Measurements from ENCODE around the gene SEPTIN2. TPM values are rescaled to one million over a fixed set of nuclear protein-coding genes. Genes with fewer than 3 reads are reported as not detected.

Gene SEPTIN2
- total RNA-seq = 100 to 1,000 TPM; 311 to 585 (median 373) TPM

DNA sequence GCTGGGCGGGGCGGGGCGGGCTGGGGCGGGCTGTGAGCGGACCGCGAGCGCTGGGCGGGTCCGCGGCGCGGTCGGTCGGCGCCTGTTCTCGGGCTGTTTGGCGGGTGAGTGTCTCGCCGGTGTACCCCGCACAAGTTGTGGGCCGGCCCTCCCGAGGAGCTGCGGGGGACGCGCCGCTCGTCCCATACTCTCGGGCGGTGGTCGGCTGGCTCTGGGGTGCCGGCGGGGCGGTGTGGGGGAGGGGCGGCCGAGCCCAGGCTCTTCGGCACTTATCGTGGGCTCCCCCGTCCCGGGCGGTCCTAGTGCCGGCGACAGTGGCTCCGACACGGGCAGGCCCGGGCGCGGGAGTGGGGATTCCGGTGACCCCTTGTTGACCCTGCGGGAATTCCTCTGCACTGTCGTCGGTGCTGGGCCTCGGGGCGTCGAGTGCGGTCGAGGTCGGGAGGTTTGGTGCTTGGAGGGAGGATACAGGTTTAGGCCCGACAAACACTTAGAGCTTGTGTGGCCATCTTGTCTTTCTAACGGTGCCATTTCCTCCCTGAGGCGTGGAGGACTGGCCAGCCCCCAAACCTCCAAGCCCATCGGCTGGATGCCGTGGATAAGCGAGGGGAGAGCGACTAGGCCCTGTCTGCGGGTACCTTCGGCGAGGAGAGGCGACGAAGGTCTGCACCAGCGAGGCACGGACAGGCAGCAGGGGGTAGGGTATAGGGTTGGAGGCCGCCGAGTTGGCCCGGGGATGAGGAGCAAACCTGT is at the start of gene SEPTIN2:
SEPTIN2 (plus strand) TSS at position 47 of the 753 bp plus-strand sequence. CDS start 8,308 bp downstream, outside the sequence.
- TF ChIP-seq EP300 (IDR thresholded peaks at IDR 0.05) (peak in 1 of 2 donors; percentile 72), POLR2A (IDR thresholded peaks at IDR 0.05) (peak; percentile 35 to 92)
- TF ChIP-seq, protein P1, sequence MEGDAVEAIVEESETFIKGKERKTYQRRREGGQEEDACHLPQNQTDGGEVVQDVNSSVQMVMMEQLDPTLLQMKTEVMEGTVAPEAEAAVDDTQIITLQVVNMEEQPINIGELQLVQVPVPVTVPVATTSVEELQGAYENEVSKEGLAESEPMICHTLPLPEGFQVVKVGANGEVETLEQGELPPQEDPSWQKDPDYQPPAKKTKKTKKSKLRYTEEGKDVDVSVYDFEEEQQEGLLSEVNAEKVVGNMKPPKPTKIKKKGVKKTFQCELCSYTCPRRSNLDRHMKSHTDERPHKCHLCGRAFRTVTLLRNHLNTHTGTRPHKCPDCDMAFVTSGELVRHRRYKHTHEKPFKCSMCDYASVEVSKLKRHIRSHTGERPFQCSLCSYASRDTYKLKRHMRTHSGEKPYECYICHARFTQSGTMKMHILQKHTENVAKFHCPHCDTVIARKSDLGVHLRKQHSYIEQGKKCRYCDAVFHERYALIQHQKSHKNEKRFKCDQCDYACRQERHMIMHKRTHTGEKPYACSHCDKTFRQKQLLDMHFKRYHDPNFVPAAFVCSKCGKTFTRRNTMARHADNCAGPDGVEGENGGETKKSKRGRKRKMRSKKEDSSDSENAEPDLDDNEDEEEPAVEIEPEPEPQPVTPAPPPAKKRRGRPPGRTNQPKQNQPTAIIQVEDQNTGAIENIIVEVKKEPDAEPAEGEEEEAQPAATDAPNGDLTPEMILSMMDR (IDR thresholded peaks at IDR 0.05) = no peak
- Histone ChIP-seq H3K27ac (peak within 1 kb of the TSS; percentile 94 to 99 (median 96)), H3K36me3 (no peaks in the 10 kb centered on the region), H3K4me1 (peaks cover 0 to 74% (median 38%) of the 10 kb centered on the region in 4 donors), H3K4me3 (peak within 1 kb of the TSS; percentile 71 to 91 (median 80)), H3K9me3 (no peaks in the 10 kb centered on the region), H3K27me3 (no peaks in the 10 kb centered on the region)
- DNase-seq (ENCODE audit: low spot score in 2 of 2) = peak in 1 of 2 donors; percentile 63
- WGBS, 2 donors = 0 to 1% methylated on average over 36 to 57 of the region's 75 CpGs

- WGBS, 2 donors = 79 to 80% methylated on average over 12 of the region's 12 CpGs
- Histone ChIP-seq H3K4me3 (no peak overlapping the region), H3K9me3 (no peaks in the 10 kb centered on the region), H3K27me3 (no peaks in the 10 kb centered on the region), H3K27ac (no peak overlapping the region), H3K36me3 (peaks cover 6 to 58% (median 17%) of the 10 kb centered on the region in 3 donors), H3K4me1 (peaks cover 0 to 38% (median 12%) of the 10 kb centered on the region in 4 donors)
- no peak for DNase-seq (ENCODE audit: low spot score in 2 of 2)
- no peak for TF ChIP-seq EP300 (IDR thresholded peaks at IDR 0.05)
- TF ChIP-seq, protein P1 (IDR thresholded peaks at IDR 0.05) = no peak
Observed at GRCh38 chr2:241267249-241268067, 48.3 kb upstream of the SEPTIN2 start.

- Histone ChIP-seq H3K4me1 (peaks cover 0 to 40% (median 16%) of the 10 kb centered on the region in 4 donors), H3K4me3 (no peak overlapping the region), H3K36me3 (peaks cover 6 to 50% (median 10%) of the 10 kb centered on the region in 3 donors), H3K27ac (no peak overlapping the region), H3K27me3 (no peaks in the 10 kb centered on the region), H3K9me3 (no peaks in the 10 kb centered on the region)
- TF ChIP-seq, protein P1 (IDR thresholded peaks at IDR 0.05) = no peak
- TF ChIP-seq EP300 (IDR thresholded peaks at IDR 0.05) = no peak
- TF ChIP-seq POLR2A (IDR thresholded peaks at IDR 0.05) = no peak
- WGBS, 2 donors = 69% methylated on average over 7 of the region's 7 CpGs
- DNase-seq (ENCODE audit: low spot score in 2 of 2) = no peak
Observed at GRCh38 chr2:241268306-241268705, 47.4 kb upstream of the SEPTIN2 start.

GRCh38 chr2:241268716-241269445 is 46.8 kb upstream of the SEPTIN2 start:
- Histone ChIP-seq H3K27ac (no peak overlapping the region), H3K9me3 (no peaks in the 10 kb centered on the region), H3K27me3 (no peaks in the 10 kb centered on the region), H3K4me3 (no peak overlapping the region), H3K36me3 (peaks cover 4 to 44% (median 10%) of the 10 kb centered on the region in 3 donors), H3K4me1 (peaks cover 0 to 46% (median 17%) of the 10 kb centered on the region in 4 donors)
- DNase-seq (ENCODE audit: low spot score in 2 of 2) = no peak
- TF ChIP-seq, protein P1 (IDR thresholded peaks at IDR 0.05) = no peak
- TF ChIP-seq POLR2A (IDR thresholded peaks at IDR 0.05) (no peak), EP300 (IDR thresholded peaks at IDR 0.05) (no peak)
- WGBS, 2 donors = 75 to 80% methylated on average over 14 of the region's 14 CpGs
